ENCODE results near the gene TCAIM.

DNA sequence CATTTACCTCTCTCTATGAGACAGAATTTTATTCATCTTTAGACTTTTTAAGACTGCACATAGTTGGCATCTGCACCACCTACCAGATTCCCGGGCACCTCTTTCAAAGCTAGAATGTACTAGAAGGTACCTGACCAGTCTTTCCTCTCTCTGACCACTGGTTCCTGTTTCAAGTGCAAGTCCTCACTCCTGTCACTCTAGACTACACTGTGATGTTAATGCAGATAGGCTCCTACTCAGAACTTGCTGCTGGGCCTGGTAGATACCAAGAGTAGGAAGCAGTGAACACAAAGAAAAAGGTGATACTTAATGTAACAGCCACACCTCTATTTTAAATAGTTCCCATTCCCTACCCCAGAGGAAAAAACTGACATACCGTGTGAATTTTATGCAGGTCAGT lies 8.1 kb upstream of the TCAIM start:
- TF ChIP-seq, protein P1, sequence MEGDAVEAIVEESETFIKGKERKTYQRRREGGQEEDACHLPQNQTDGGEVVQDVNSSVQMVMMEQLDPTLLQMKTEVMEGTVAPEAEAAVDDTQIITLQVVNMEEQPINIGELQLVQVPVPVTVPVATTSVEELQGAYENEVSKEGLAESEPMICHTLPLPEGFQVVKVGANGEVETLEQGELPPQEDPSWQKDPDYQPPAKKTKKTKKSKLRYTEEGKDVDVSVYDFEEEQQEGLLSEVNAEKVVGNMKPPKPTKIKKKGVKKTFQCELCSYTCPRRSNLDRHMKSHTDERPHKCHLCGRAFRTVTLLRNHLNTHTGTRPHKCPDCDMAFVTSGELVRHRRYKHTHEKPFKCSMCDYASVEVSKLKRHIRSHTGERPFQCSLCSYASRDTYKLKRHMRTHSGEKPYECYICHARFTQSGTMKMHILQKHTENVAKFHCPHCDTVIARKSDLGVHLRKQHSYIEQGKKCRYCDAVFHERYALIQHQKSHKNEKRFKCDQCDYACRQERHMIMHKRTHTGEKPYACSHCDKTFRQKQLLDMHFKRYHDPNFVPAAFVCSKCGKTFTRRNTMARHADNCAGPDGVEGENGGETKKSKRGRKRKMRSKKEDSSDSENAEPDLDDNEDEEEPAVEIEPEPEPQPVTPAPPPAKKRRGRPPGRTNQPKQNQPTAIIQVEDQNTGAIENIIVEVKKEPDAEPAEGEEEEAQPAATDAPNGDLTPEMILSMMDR (IDR thresholded peaks at IDR 0.05 in 2 of 3, conservative IDR thresholded peaks at IDR 0.05 in 1 of 3; ENCODE audit: control insufficient read depth in 2 of 3, extremely low read depth in 1 of 3, insufficient read depth in 1 of 3, low read depth in 3 of 3, low read length in 3 of 3), result no peak
- TF ChIP-seq POLR2A (IDR thresholded peaks at IDR 0.05; ENCODE audit: low read depth, low read length) (no peak), ZNF274 (IDR thresholded peaks at IDR 0.05; ENCODE audit: insufficient read depth, insufficient read length) (no peak), POLR2AphosphoS5 (IDR thresholded peaks at IDR 0.05; ENCODE audit: low read length) (no peak), ZNF24 (IDR thresholded peaks at IDR 0.05) (no peak), SIN3A (IDR thresholded peaks at IDR 0.05; ENCODE audit: low read depth, low read length) (no peak), MAX (IDR thresholded peaks at IDR 0.05; ENCODE audit: low read depth, low read length) (no peak), CEBPB (IDR thresholded peaks at IDR 0.05; ENCODE audit: borderline replicate concordance in 1 of 2, low read depth in 2 of 2, low read length in 2 of 2) (no peak), TCF3 (IDR thresholded peaks at IDR 0.05; ENCODE audit: borderline replicate concordance, insufficient read depth, low read depth, low read length) (no peak)

Measured in GM12878 (cell line).